H1 (cell line): ENCODE measurements around the gene GULP1. TPM values are rescaled to one million over a fixed set of nuclear protein-coding genes. Genes with fewer than 3 reads are reported as not detected.

ENCODE experiments used
- CHD7 ChIP-seq: fragments of 300-600 bp; sonication (generic); IDR thresholded peaks from 2 replicates; pipeline ENCODE4 v1.7.1; 2012; ENCODE audit warnings: low read length, moderate library complexity, mild to moderate bottlenecking, inconsistent platforms; ENCODE audit not compliant: insufficient replicate concordance
- CTBP2 ChIP-seq: IDR thresholded peaks from 2 replicates; pipeline ENCODE4 v1.7.0; 2011; ENCODE audit warnings: borderline replicate concordance, mild to moderate bottlenecking, moderate library complexity, mixed read lengths, low read length; ENCODE audit not compliant: insufficient read depth, insufficient read length
- CTCF ChIP-seq, 3 experiments: IDR thresholded peaks; 1 replicate in 2 of 3; 2 replicates in 1 of 3; pipeline versions ENCODE4 v1.5.1 to v1.6.1; 2011; ENCODE audit warnings: low read length in 3 of 3, mild to moderate bottlenecking in 3 of 3, inconsistent platforms in 2 of 3, low read depth in 1 of 3, moderate library complexity in 1 of 3; ENCODE audit not compliant: insufficient read depth in 1 of 3; ENCODE audit errors: control extremely low read depth in 1 of 3
- E2F6 ChIP-seq: IDR thresholded peaks from 2 replicates; pipeline ENCODE4 v1.6.1; 2012; ENCODE audit warnings: inconsistent platforms
- KDM1A ChIP-seq: fragments of 200-600, 300-600 bp; sonication (generic); IDR thresholded peaks from 2 replicates; pipeline ENCODE4 v1.7.1; 2016; ENCODE audit warnings: mild to moderate bottlenecking, low read length, borderline replicate concordance
- polyA plus RNA-seq, 7 experiments: library from polyadenylated mRNA; depleted of rRNA in 3 of 7; stranded (reverse) in 5 of 7; unstranded in 2 of 7; fragments of >200 nt in 5 of 7; fragments of 200-250 nt in 2 of 7; gene quantifications; 1 replicate in 5 of 7; 2 replicates in 1 of 7; 4 replicates in 1 of 7; pipeline versions ENCODE4 v1.2.1 to v1.2.3, GENCODE V29; 2011 to 2013; ENCODE audit warnings: missing spikeins in 2 of 7, mixed read lengths in 2 of 7
- total RNA-seq: library from RNA; stranded (reverse); fragmentation: NEBNext Ultra II Directional; extraction: Animal tissue kit (Norgen Biotek cat#: 25700); gene quantifications from 2 replicates; pipeline ENCODE4 v1.2.1, GENCODE V29; 2021

The GULP1 gene
- total and polyA plus RNA-seq, 2 of the 8 experiments (the other 6 are each of a cell fraction or from before 2014, with no cell fraction given), result 69.7 to 139 TPM

GRCh38 chr2:188456114-188456909 is 164.6 kb downstream of the GULP1 start (continued):
- TF ChIP-seq CHD7 (no peak), KDM1A (no peak), CTCF (IDR thresholded peaks at IDR 0.05; ENCODE audit: control extremely low read depth in 1 of 3, insufficient read depth in 1 of 3, low read depth in 1 of 3, low read length in 3 of 3) (peak; percentile 25 to 61 (median 38)), CTBP2 (no peak), E2F6 (peak; percentile 72)
